HL-60/S4 treated with retinoic acid at 250 ng/mL for 4 days and 3 days (cell line): ENCODE measurements around the gene PPP4R4.
"Not testable (repeated sequence)": the region's sequence is repeated elsewhere in the genome, so short reads cannot be mapped to it uniquely, and the experiment has no call there.

Source experiments
- in situ Hi-C: fragments of 300-500 bp; cut with MboI; formaldehyde crosslinking; loops from 2 replicates; pipeline ENCODE4 v1.7.0; 2022; ENCODE audit warnings: low sequenced_read_pairs

PPP4R4 gene

DNA sequence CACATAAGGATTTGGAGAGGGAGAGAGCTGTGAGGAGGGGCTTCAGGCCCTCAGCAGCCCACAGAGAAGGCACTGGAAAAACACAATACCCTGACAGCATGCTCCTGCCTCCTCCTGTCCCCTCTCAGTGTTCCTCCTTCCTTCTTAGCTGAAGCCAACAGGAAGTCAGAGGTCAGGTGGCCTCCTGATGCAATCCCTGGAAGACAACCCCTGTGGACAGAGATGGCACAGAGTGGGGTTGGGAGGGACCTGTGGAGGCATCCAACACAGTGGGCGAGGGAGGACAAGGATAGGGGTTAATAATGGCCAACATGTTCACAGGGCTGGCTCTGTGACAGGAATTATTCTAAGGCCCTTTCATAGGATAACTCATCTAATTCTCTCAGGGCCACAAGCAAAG lies 29.4 kb upstream of the PPP4R4 start:
- in situ Hi-C loops = no loop called here

- in situ Hi-C loops = no loop called here
Observed at GRCh38 chr14:94145902-94146527, 28.1 kb upstream of the PPP4R4 start.

GRCh38 chr14:94152676-94153075 lies 21.4 kb upstream of the PPP4R4 start:
- in situ Hi-C loops = no loop called here

DNA sequence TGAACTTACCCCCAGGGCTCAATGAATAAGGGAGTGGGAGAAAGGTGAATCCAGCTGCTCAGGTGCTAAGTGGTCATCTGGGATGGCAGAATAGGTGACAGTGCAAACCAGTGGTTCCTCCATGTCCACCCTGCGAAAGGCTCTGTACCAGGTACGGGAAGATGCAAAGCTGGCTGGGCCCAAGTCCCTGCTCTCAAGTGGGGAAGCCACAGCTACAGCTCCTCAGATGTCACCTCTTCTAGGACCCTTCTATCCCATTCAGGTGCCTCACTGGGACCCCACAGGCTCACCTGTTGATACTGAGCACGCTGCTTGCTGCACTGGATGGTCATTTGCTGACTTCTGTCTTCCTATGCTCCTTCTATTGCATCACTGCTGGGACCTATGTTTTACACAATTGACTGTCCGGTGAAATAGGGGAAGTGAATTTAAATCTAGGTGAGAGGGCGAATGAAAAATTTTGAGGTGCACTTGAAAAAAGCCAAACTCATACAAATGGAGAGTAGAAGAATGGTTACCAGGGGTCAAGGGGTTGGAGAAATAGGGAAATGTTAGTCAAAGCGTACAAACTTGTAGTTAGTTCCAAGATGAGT lies 20.3 kb upstream of the PPP4R4 start:
- in situ Hi-C loops = no loop called here

- in situ Hi-C loops = not testable (repeated sequence)
Observed at GRCh38 chr14:94156143-94156542, 18.0 kb upstream of the PPP4R4 start.

- in situ Hi-C loops = no loop called here
Observed at GRCh38 chr14:94157197-94157596, 16.9 kb upstream of the PPP4R4 start.

GRCh38 chr14:94158239-94158883 lies 15.8 kb upstream of the PPP4R4 start:
- in situ Hi-C loops = no loop called here

DNA sequence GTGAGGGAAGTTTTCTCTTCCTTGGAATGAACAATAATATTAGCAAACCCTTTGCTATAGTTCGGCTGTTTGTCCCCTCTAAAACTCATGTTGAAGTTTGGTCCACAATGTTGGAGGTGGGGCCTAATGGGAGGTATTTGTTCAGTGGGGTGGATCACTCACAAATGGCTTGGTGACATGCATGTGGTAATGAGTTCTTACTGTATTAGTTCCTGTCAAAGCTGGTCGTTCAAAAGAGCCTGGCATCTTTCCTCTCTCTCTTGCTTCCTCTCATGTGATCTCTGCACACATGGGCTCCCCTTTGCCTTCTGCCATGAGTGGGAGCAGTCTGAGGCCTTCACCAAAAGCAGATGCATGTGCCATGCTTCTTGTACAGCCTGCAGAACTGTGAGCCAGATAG lies 13.1 kb upstream of the PPP4R4 start:
- in situ Hi-C loops = no loop called here

- in situ Hi-C loops = no loop called here
Observed at GRCh38 chr14:94161981-94162380, 12.1 kb upstream of the PPP4R4 start.

- in situ Hi-C loops = no loop called here
Observed at GRCh38 chr14:94162466-94162865, 11.7 kb upstream of the PPP4R4 start.

GRCh38 chr14:94163796-94164195 lies 10.3 kb upstream of the PPP4R4 start:
- in situ Hi-C loops = no loop called here

DNA sequence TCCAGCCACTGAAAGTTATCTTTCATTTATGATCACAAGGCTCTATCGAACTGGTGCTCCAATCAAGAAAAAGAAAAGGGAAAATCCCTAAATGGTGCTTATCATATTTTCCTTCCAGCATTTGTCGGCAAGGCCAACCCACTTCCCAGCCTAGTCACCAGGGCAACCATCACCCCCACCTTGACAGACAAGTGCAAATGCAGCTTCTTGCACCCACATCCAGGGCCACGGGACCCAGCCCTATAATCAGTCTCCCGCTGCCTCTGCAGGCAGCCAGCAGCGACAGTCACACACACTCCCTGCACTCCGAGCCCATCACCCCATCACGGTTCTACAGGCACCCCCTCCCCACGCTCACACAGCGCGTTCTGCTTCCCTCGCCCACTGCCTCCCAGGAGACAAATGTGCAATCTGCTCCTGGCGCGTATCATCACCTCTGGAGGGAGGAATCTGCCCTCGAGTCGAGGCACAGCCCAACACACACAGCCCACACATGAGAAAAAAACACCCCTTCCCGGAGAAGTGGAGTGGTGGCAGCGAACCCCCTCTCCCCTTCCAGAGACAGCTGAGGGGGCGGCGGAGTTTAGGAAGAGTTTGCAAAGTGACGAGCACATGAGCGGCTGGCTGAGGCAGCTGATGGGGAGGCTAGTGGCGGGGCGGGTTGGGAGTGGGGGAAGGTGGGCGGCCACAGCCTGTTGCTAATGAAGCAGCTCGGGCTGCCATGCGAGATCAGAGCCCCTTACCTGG lies 9.3 kb upstream of the PPP4R4 start:
- in situ Hi-C loops = no loop called here

DNA sequence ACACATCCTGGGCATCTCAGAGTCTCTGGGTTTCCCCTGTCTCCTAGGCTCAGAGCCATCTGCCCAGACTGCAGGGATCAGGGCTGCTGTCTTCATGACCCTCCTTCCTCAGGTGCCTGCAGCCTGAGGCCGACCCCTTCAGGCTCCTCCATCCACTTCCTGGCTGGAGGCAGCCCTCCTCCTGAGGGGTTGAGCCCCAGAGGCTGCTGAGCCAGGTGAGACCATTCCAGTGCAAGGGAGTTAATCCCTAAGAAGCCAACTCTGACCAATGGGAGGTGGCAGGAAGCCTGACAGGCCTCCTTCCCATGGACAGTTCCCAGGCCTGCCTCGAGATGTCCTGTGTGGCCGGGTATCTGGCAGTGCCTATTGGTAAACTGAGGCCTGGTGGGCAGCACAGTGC lies 8.4 kb upstream of the PPP4R4 start:
- in situ Hi-C loops = no loop called here

- in situ Hi-C loops = no loop called here
Observed at GRCh38 chr14:94170136-94170535, 4.0 kb upstream of the PPP4R4 start.

DNA sequence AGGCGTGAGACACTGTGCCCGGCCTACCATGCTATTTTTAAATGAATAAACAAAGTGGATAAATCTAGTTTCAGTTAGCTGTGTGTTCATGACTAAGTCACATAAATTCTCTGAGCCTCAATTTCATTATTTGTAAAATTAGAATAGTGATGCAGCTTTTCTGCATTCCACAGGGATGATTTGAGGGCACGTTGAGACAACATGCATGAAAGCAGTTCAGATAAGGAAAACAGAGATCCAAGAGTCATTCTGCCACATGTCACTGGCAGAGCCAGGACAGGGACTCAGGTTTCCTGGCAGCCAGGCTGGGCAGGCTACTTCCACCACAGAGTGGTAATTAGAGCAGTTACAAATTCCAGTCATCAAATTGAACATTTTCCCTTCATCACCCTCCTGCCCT lies 2.9 kb upstream of the PPP4R4 start:
- in situ Hi-C loops = no loop called here

GRCh38 chr14:94172545-94172944 lies 1.6 kb upstream of the PPP4R4 start:
- in situ Hi-C loops = no loop called here

DNA sequence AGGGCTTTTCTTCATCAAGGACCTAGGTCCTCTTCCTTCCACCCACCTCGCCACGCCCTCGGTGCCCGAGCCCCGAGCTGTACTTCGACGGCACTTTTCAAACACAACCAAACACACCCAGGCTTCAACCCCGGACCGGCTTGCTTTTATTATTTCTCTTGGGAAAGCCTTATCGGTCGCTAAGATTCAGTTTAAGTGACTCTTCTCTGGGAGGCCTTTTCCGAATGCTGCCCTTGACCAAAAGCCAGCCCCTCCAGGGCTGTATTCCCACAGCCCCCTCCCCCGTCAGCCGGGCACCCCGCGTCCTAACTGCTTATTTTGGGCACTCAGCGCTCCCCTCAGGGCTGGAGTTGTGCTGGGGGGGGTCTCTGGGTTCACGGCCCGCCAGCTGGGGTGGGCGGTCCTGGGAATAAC lies 644 bp upstream of the PPP4R4 start:
- in situ Hi-C loops = no loop called here

- in situ Hi-C loops = no loop called here
Observed at GRCh38 chr14:94174604-94175010, 485 bp downstream of the PPP4R4 start.

DNA sequence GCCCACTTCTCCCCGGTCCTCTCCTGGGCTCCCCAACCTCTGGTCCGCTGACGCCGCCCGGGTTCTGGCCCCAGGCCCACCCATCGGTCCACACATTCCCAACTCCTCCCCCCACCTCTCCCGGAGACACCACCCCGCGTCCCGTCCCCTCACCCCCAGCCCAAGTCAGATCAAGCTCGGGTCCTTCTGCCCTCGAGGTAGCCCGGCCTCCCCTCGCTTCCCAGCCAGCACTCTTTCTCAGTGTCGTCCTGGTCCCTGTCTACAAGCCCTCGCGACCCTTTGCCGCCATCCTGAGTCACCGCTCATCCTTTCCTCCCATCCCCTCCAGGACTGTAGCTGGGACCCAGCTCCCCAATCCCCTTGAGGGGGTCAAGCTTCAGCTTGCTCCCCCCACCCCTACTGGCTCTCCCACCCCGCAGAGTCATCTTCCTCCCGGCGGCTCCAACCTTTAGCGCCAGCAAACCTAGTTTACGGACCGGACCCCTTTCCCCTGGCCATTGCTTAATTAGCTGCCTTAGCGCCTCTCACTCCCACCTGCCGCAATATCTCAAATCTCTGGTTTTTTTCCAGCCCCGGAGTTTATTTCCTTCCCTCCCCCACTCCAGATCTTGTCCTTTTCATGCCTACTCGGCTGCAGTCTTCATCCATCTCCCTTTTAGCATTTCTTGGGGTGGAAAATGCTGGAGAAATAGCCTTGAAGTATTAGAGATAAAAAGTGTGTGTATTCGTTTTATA lies 1.1 kb downstream of the PPP4R4 start:
- in situ Hi-C loops = no loop called here

- in situ Hi-C loops = no loop called here
Observed at GRCh38 chr14:94175747-94176146, 1.6 kb downstream of the PPP4R4 start.

- in situ Hi-C loops = no loop called here
Observed at GRCh38 chr14:94176808-94177207, 2.7 kb downstream of the PPP4R4 start.
